SK-N-SH (cell line): ENCODE measurements around the gene TINAGL1. TPM values are rescaled to one million over a fixed set of nuclear protein-coding genes. Genes with fewer than 3 reads are reported as not detected.

ENCODE experiments used
- CTCF ChIA-PET: fragments of 300-600, 350-600 bp; formaldehyde crosslinking; extraction: SDS; loops from one replicate; lab custom pipeline; 2021; lab: Yijun Ruan, JAX
- POLR2A ChIA-PET: fragments of 350-600 bp; sonication (Branson Sonifier 250); formaldehyde crosslinking; extraction: SDS; loops from one replicate; lab custom pipeline; 2020; ENCODE audit warnings: antibody characterized with exemption, inconsistent platforms; lab: Yijun Ruan, JAX
- DNase-seq: peaks from one replicate; pipeline ENCODE4 v3.0.0; 2012
- H2AFZ ChIP-seq: fragments of 200-600 bp; sonication (generic); 2 replicates; pipeline ENCODE4 v1.8.1; 2016; ENCODE audit warnings: antibody characterized with exemption, mild to moderate bottlenecking, low read depth
- H3F3A ChIP-seq: fragments of 200-600 bp; sonication (generic); replicated peaks from 2 replicates; pipeline ENCODE3; 2016; ENCODE audit warnings: antibody characterized with exemption, mild to moderate bottlenecking; ENCODE audit not compliant: insufficient read depth
- H3K27ac ChIP-seq, 2 experiments: fragments of 200-500 bp in 1 of 2; fragments of 200-600 bp in 1 of 2; sonication (Bioruptor generic) in 1 of 2; sonication (generic), shearing (Covaris generic) in 1 of 2; 2 replicates each; pipeline versions ENCODE4 v1.5.1 to v1.6.1; 2014 to 2016; ENCODE audit warnings: low read depth in 2 of 2, inconsistent platforms in 1 of 2, low read length in 1 of 2, mild to moderate bottlenecking in 1 of 2, mixed read lengths in 1 of 2
- H3K27me3 ChIP-seq: fragments of 200-600 bp; sonication (generic), shearing (Covaris generic); 2 replicates; pipeline ENCODE4 v1.6.1; 2016; ENCODE audit warnings: mixed run types; ENCODE audit not compliant: insufficient read depth
- H3K36me3 ChIP-seq, 2 experiments: fragments of 200-500 bp in 1 of 2; fragments of 200-600 bp in 1 of 2; sonication (Bioruptor generic) in 1 of 2; sonication (generic) in 1 of 2; replicated peaks in 1 of 2; 2 replicates each; pipeline versions ENCODE3 to v1.5.1; 2014 to 2016; ENCODE audit warnings: low read length in 1 of 2, mild to moderate bottlenecking in 1 of 2; ENCODE audit not compliant: insufficient read depth in 2 of 2, control insufficient read depth in 1 of 2
- H3K4me1 ChIP-seq, 2 experiments: fragments of 200-500 bp in 1 of 2; fragments of 200-600 bp in 1 of 2; sonication (Bioruptor generic) in 1 of 2; sonication (generic), shearing (Covaris generic) in 1 of 2; 2 replicates each; pipeline versions ENCODE4 v1.5.1 to v1.6.1; 2014 to 2016; ENCODE audit warnings: low read depth in 1 of 2, low read length in 1 of 2, mixed run types in 1 of 2; ENCODE audit not compliant: insufficient read depth in 2 of 2, control insufficient read depth in 1 of 2
- H3K4me2 ChIP-seq: fragments of 200-600 bp; sonication (generic), shearing (Covaris generic); 2 replicates; pipeline ENCODE4 v1.6.1; 2017; ENCODE audit warnings: mixed run types
- H3K4me3 ChIP-seq, 2 experiments: fragments of 200-500 bp in 1 of 2; fragments of 200-600 bp in 1 of 2; sonication (Bioruptor generic) in 1 of 2; sonication (generic), shearing (Covaris generic) in 1 of 2; 2 replicates each; pipeline versions ENCODE4 v1.5.1 to v1.8.1; 2014 to 2016; ENCODE audit warnings: low read depth in 2 of 2, inconsistent platforms in 1 of 2, low read length in 1 of 2, mild to moderate bottlenecking in 1 of 2, mixed read lengths in 1 of 2, moderate library complexity in 1 of 2
- H3K79me2 ChIP-seq: fragments of 200-600 bp; sonication (generic); 2 replicates; pipeline ENCODE4 v1.8.1; 2017; ENCODE audit warnings: mild to moderate bottlenecking; ENCODE audit not compliant: insufficient read depth
- H3K9ac ChIP-seq: fragments of 200-600 bp; sonication (generic); 2 replicates; pipeline ENCODE4 v1.6.1; 2017; ENCODE audit warnings: mixed run types
- H3K9me2 ChIP-seq: fragments of 200-600 bp; sonication (generic); 2 replicates; pipeline ENCODE4 v1.6.1; 2017; ENCODE audit warnings: mixed run types
- H3K9me3 ChIP-seq: fragments of 200-600 bp; sonication (generic); 2 replicates; pipeline ENCODE4 v1.6.1; 2017; ENCODE audit warnings: mixed run types, mild to moderate bottlenecking, moderate library complexity
- H4K20me1 ChIP-seq: fragments of 200-600 bp; sonication (generic); 2 replicates; pipeline ENCODE4 v1.6.1; 2017; ENCODE audit warnings: mild to moderate bottlenecking, mixed run types; ENCODE audit not compliant: insufficient read depth
- CTCF ChIP-seq: fragments of 200-600 bp; sonication (generic); IDR thresholded peaks from 2 replicates; pipeline ENCODE4 v1.6.1; 2017; ENCODE audit warnings: antibody characterized with exemption, mild to moderate bottlenecking, moderate library complexity
- ELF1 ChIP-seq: IDR thresholded peaks from 2 replicates; pipeline ENCODE4 v1.4.0; 2012
- FOXM1 ChIP-seq: IDR thresholded peaks from 2 replicates; pipeline ENCODE4 v1.4.0; 2012; ENCODE audit warnings: low read depth, mild to moderate bottlenecking
- GABPA ChIP-seq: IDR thresholded peaks from 2 replicates; pipeline ENCODE4 v1.4.0; 2012; ENCODE audit warnings: low read depth, mild to moderate bottlenecking
- GATA2 ChIP-seq: sonication (generic); formaldehyde crosslinking; IDR thresholded peaks from 2 replicates; pipeline ENCODE4 v1.5.0; 2020; ENCODE audit warnings: mild to moderate bottlenecking, missing genetic modification reagents
- MEF2A ChIP-seq: IDR thresholded peaks from 2 replicates; pipeline ENCODE4 v1.4.0; 2012; ENCODE audit warnings: low read depth, borderline replicate concordance
- NFIC ChIP-seq: IDR thresholded peaks from 2 replicates; pipeline ENCODE4 v1.4.0; 2012; ENCODE audit warnings: borderline replicate concordance
- NRF1 ChIP-seq: IDR thresholded peaks from 2 replicates; pipeline ENCODE4 v1.6.1; 2012; ENCODE audit warnings: low read depth, mild to moderate bottlenecking, low read length
- RFX5 ChIP-seq: IDR thresholded peaks from 2 replicates; pipeline ENCODE4 v1.6.1; 2012; ENCODE audit warnings: mild to moderate bottlenecking, improper control_type of control experiment, low read length
- SIN3A ChIP-seq: IDR thresholded peaks from 2 replicates; pipeline ENCODE4 v1.6.1; 2012; ENCODE audit warnings: low read depth, mild to moderate bottlenecking, low read length, moderate library complexity, borderline replicate concordance
- TCF12 ChIP-seq: IDR thresholded peaks from 2 replicates; pipeline ENCODE4 v1.4.0; 2012
- TEAD4 ChIP-seq: IDR thresholded peaks from 2 replicates; pipeline ENCODE4 v1.4.0; 2012; ENCODE audit warnings: mild to moderate bottlenecking, borderline replicate concordance; ENCODE audit not compliant: insufficient read depth
- USF1 ChIP-seq: IDR thresholded peaks from 2 replicates; pipeline ENCODE4 v1.4.0; 2012; ENCODE audit warnings: low read depth, borderline replicate concordance
- WGBS: methylation state at CpG from one replicate; pipeline ENCODE4 v1.1.6; 2017; ENCODE audit warnings: low lambda C conversion rate; 5-methylcytosine and 5-hydroxymethylcytosine counted together
- polyA plus RNA-seq, 3 experiments: library from polyadenylated mRNA; depleted of rRNA; stranded (reverse); fragments of >200 nt; gene quantifications; 2 replicates each; pipeline ENCODE4 v1.2.3, GENCODE V29; 2012
- TF ChIP-seq, protein P1 (sequence below): IDR thresholded peaks from 2 replicates; pipeline ENCODE4 v1.4.0; 2012; ENCODE audit warnings: low read depth, borderline replicate concordance

Gene TINAGL1
- polyA plus RNA-seq, 1 of the 3 experiments (the other 2 are of a cell fraction): not detected

- CTCF ChIA-PET: interaction anchor here (1.7 to 1.9 kb wide), 2 partner anchors 13 to 113 kb away, joined by 8 to 12 read pairs; no protein-coding TSS in a partner anchor
- WGBS: 89% methylated on average over 6 of the region's 7 CpGs
Measured at GRCh38 chr1:31535561-31535960, 40.8 kb upstream of the TINAGL1 start.

DNA sequence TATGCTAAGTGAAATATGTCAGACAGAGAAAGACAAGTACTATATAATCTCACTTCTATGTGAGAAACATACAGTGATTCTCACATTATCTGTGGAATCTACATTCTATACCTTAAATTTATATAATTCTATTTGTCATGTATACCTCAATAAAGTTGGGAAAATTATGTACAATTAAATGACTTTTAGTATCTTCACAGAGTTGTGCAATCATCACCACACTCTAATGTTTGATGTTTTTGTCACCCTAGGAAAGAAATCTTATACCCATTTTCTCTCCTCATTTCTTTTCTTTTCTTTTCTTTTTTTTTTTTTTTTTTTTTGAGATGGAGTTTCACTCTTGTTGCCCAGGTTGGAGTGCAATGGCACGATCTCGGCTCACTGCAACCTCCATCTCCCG lies 37.0 kb upstream of the TINAGL1 start:
- no peak overlapping the region for H3K4me3 ChIP-seq
- WGBS: 88% methylated on average over 3 of the region's 3 CpGs
- POLR2A ChIA-PET: no interaction called here
- no peaks in the 10 kb centered on the region for H3F3A ChIP-seq
- no peaks in the 10 kb centered on the region for H4K20me1 ChIP-seq
- H3K79me2 ChIP-seq: no peaks in the 10 kb centered on the region
- CTCF ChIA-PET: interaction anchor here (1.7 kb wide), 1 partner anchor 9 kb away, joined by 9 read pairs; no protein-coding TSS in a partner anchor
- no peak overlapping the region for H3K4me2 ChIP-seq
- 0 out of 2 replicates have a peak, but pooled peaks cover 5% of the 10 kb centered on the region for H3K9me3 ChIP-seq
- H3K9ac ChIP-seq: no peak overlapping the region
- DNase-seq: no peak
- no peaks in the 10 kb centered on the region for H3K9me2 ChIP-seq
- no peaks in the 10 kb centered on the region for H3K36me3 ChIP-seq
- H3K27me3 ChIP-seq: no peaks in the 10 kb centered on the region
- no peaks in the 10 kb centered on the region for H3K4me1 ChIP-seq
- H2AFZ ChIP-seq: no peak overlapping the region
- TF ChIP-seq CTCF (no peak), ELF1 (no peak), TCF12 (no peak), RFX5 (no peak), SIN3A (no peak), GABPA (no peak), FOXM1 (no peak), USF1 (no peak)
- no peak overlapping the region for H3K27ac ChIP-seq

More at GRCh38 chr1:31535561-31535960, 40.8 kb upstream of the TINAGL1 start:
- Histone ChIP-seq H2AFZ (no peak overlapping the region), H3K4me3 (no peak overlapping the region), H3K4me2 (no peak overlapping the region), H3K4me1 (peaks cover 13 to 17% of the 10 kb centered on the region in 2 experiments; a peak in 3 of 4 replicates), H3F3A (peaks cover 4% of the 10 kb centered on the region), H3K27ac (no peak overlapping the region), H3K9ac (no peak overlapping the region), H3K79me2 (no peaks in the 10 kb centered on the region), H3K9me2 (no peaks in the 10 kb centered on the region), H3K27me3 (no peaks in the 10 kb centered on the region), H3K36me3 (no peaks in the 10 kb centered on the region), H3K9me3 (no peaks in the 10 kb centered on the region), H4K20me1 (no peaks in the 10 kb centered on the region)
- TF ChIP-seq ELF1 (no peak), NRF1 (no peak), MEF2A (no peak), TEAD4 (no peak), NFIC (no peak), GATA2 (no peak)
- TF ChIP-seq, protein P1, sequence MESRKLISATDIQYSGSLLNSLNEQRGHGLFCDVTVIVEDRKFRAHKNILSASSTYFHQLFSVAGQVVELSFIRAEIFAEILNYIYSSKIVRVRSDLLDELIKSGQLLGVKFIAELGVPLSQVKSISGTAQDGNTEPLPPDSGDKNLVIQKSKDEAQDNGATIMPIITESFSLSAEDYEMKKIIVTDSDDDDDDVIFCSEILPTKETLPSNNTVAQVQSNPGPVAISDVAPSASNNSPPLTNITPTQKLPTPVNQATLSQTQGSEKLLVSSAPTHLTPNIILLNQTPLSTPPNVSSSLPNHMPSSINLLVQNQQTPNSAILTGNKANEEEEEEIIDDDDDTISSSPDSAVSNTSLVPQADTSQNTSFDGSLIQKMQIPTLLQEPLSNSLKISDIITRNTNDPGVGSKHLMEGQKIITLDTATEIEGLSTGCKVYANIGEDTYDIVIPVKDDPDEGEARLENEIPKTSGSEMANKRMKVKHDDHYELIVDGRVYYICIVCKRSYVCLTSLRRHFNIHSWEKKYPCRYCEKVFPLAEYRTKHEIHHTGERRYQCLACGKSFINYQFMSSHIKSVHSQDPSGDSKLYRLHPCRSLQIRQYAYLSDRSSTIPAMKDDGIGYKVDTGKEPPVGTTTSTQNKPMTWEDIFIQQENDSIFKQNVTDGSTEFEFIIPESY: no peak
- no peak for DNase-seq
- POLR2A ChIA-PET: no interaction called here
